GM19452 (cell line): ENCODE measurements around the gene CDK6.
A peak's percentile ranks its signal among the peaks of the same experiment; 100 is the strongest.

ENCODE experiments used
- ATAC-seq: cut with Tn5 transposase; IDR thresholded peaks from one replicate; pipeline ENCODE4 v1.9.1; 2021; ENCODE audit not compliant: unreplicated experiment

The CDK6 gene

GRCh38 chr7:92847305-92847704 lies 10.9 kb upstream of the CDK6 start:
- no peak for ATAC-seq

- no peak for ATAC-seq
Observed at GRCh38 chr7:92845736-92846135, 9.4 kb upstream of the CDK6 start.

GRCh38 chr7:92843781-92844180 lies 7.4 kb upstream of the CDK6 start:
- no peak for ATAC-seq

- no peak for ATAC-seq
Observed at GRCh38 chr7:92843034-92843760, 6.8 kb upstream of the CDK6 start.

- ATAC-seq: no peak
Observed at GRCh38 chr7:92841192-92841591, 4.8 kb upstream of the CDK6 start.

GRCh38 chr7:92840316-92840715 lies 3.9 kb upstream of the CDK6 start:
- no peak for ATAC-seq

GRCh38 chr7:92839901-92840300 lies 3.5 kb upstream of the CDK6 start:
- no peak for ATAC-seq

- ATAC-seq: no peak
Observed at GRCh38 chr7:92838934-92839333, 2.6 kb upstream of the CDK6 start.

- ATAC-seq: no peak
Observed at GRCh38 chr7:92837000-92837749, 802 bp upstream of the CDK6 start.

GRCh38 chr7:92835851-92836488 lies 403 bp downstream of the CDK6 start:
- ATAC-seq: no peak

GRCh38 chr7:92835261-92835850 lies 1.0 kb downstream of the CDK6 start:
- ATAC-seq: no peak

GRCh38 chr7:92834507-92835260 lies 1.7 kb downstream of the CDK6 start:
- ATAC-seq: no peak

- ATAC-seq: peak; percentile 41
Observed at GRCh38 chr7:92833766-92834506, 2.4 kb downstream of the CDK6 start.

- peak; percentile 64 for ATAC-seq
Observed at GRCh38 chr7:92833024-92833765, 3.2 kb downstream of the CDK6 start.

- ATAC-seq: peak; percentile 1
Observed at GRCh38 chr7:92832534-92833023, 3.8 kb downstream of the CDK6 start.

GRCh38 chr7:92831716-92832533 lies 4.4 kb downstream of the CDK6 start:
- no peak for ATAC-seq

GRCh38 chr7:92830532-92831110 lies 5.8 kb downstream of the CDK6 start:
- no peak for ATAC-seq

- ATAC-seq: no peak
Observed at GRCh38 chr7:92830027-92830426, 6.3 kb downstream of the CDK6 start.
